Neural progenitor cell (in vitro differentiated cells): Measurements from ENCODE around the gene GPR39. TPM values are rescaled to one million over a fixed set of nuclear protein-coding genes. Genes with fewer than 3 reads are reported as not detected.

Experiments
- DNase-seq: peaks from one replicate; pipeline ENCODE4 v3.0.0-alpha.2; 2016; ENCODE audit warnings: low spot score
- H2AFZ ChIP-seq: fragments of 200-600 bp; sonication (generic); replicated peaks from 2 replicates; pipeline ENCODE4 v1.6.1; 2016; ENCODE audit warnings: antibody characterized with exemption
- H3F3A ChIP-seq: fragments of 200-600 bp; sonication (generic); 2 replicates; pipeline ENCODE4 v1.6.1; 2016; ENCODE audit warnings: antibody characterized with exemption, low read depth
- H3K27ac ChIP-seq: fragments of 200-600 bp; sonication (generic); 2 replicates; pipeline ENCODE4 v1.5.1; 2016; ENCODE audit warnings: mild to moderate bottlenecking
- H3K27me3 ChIP-seq: fragments of 200-600 bp; sonication (generic); 2 replicates; pipeline ENCODE4 v1.6.1; 2016; ENCODE audit warnings: mild to moderate bottlenecking, moderate library complexity
- H3K36me3 ChIP-seq: fragments of 200-600 bp; sonication (generic); 2 replicates; pipeline ENCODE4 v1.5.1; 2016
- H3K4me1 ChIP-seq: fragments of 200-600 bp; sonication (generic); 2 replicates; pipeline ENCODE4 v1.6.1; 2016; ENCODE audit warnings: mixed run types
- H3K4me2 ChIP-seq: fragments of 200-600 bp; sonication (generic); 2 replicates; pipeline ENCODE4 v1.6.1; 2016
- H3K4me3 ChIP-seq: fragments of 200-600 bp; sonication (generic); 2 replicates; pipeline ENCODE4 v1.5.1; 2016
- H3K79me2 ChIP-seq: fragments of 200-600 bp; sonication (generic); 2 replicates; pipeline ENCODE4 v1.6.1; 2016; ENCODE audit warnings: low read depth
- H3K9ac ChIP-seq: fragments of 200-600 bp; sonication (generic); 2 replicates; pipeline ENCODE4 v1.6.1; 2016
- H3K9me3 ChIP-seq: fragments of 200-600 bp; sonication (generic); 2 replicates; pipeline ENCODE4 v1.5.1; 2016; ENCODE audit warnings: low read depth
- H4K20me1 ChIP-seq: fragments of 200-600 bp; sonication (generic); 2 replicates; pipeline ENCODE4 v1.6.1; 2016; ENCODE audit warnings: low read depth
- H3K27ac Mint-ChIP-seq: 3 replicates; pipeline ENCODE4 v1.8.0; 2021; ENCODE audit warnings: mixed read lengths
- H3K27me3 Mint-ChIP-seq: 2 replicates; pipeline ENCODE4 v1.8.0; 2022; ENCODE audit warnings: low read depth, mild to moderate bottlenecking, inconsistent platforms, moderate library complexity, mixed read lengths; ENCODE audit not compliant: insufficient read depth
- H3K36me3 Mint-ChIP-seq: 3 replicates; pipeline ENCODE4 v1.8.0; 2021; ENCODE audit warnings: mixed read lengths
- H3K4me1 Mint-ChIP-seq: 3 replicates; pipeline ENCODE4 v1.8.0; 2021; ENCODE audit warnings: mixed read lengths
- H3K4me3 Mint-ChIP-seq: 3 replicates; pipeline ENCODE4 v1.8.0; 2021; ENCODE audit warnings: mild to moderate bottlenecking, moderate library complexity, mixed read lengths
- H3K9me3 Mint-ChIP-seq: 3 replicates; pipeline ENCODE4 v1.8.0; 2020; ENCODE audit warnings: mixed read lengths
- CTCF ChIP-seq: fragments of 200-600 bp; sonication (generic); IDR thresholded peaks from 2 replicates; pipeline ENCODE4 v1.5.1; 2017; ENCODE audit warnings: antibody characterized with exemption, mild to moderate bottlenecking
- EZH2 ChIP-seq: fragments of 200-600 bp; sonication (generic); IDR thresholded peaks from 2 replicates; pipeline ENCODE4 v1.6.1; 2017; ENCODE audit warnings: antibody characterized with exemption, mild to moderate bottlenecking, moderate library complexity
- EZH2phosphoT487 ChIP-seq: fragments of 200-600 bp; sonication (generic); IDR thresholded peaks from 2 replicates; pipeline ENCODE4 v1.6.1; 2017; ENCODE audit warnings: antibody characterized with exemption
- total RNA-seq: library from RNA; depleted of rRNA; stranded (reverse); fragments of >200 nt; gene quantifications from 2 replicates; pipeline ENCODE4 v1.2.3, GENCODE V29; 2015; ENCODE audit warnings: low replicate concordance

Gene GPR39
- total RNA-seq, 1 donor from 2014 or later, result 0.28 TPM

- Mint-ChIP-seq H3K4me1 (peaks cover 39% of the 10 kb centered on the region), H3K27me3 (peaks cover 4% of the 10 kb centered on the region), H3K27ac (no peak overlapping the region), H3K4me3 (no peak overlapping the region), H3K9me3 (no peaks in the 10 kb centered on the region), H3K36me3 (peaks cover 18% of the 10 kb centered on the region)
- no peaks in the 10 kb centered on the region for H3K27me3 ChIP-seq
- no peak overlapping the region for H3K9ac ChIP-seq
- no peaks in the 10 kb centered on the region for H3K79me2 ChIP-seq
- peaks cover 8% of the 10 kb centered on the region for H3K4me1 ChIP-seq
- H3K27ac ChIP-seq, result no peak overlapping the region
- no peaks in the 10 kb centered on the region for H4K20me1 ChIP-seq
- H3K4me2 ChIP-seq, result no peak overlapping the region
- peak; percentile 77 for DNase-seq
- no peak overlapping the region for H3K4me3 ChIP-seq
- no peak overlapping the region for H2AFZ ChIP-seq
- no peaks in the 10 kb centered on the region for H3K9me3 ChIP-seq
- TF ChIP-seq CTCF (peak; percentile 76), EZH2 (no peak), EZH2phosphoT487 (no peak)
- H3F3A ChIP-seq, result peaks cover 13% of the 10 kb centered on the region
- no peaks in the 10 kb centered on the region for H3K36me3 ChIP-seq
These were observed 234.8 kb downstream of the GPR39 start for GRCh38 chr2:132651115-132652045.

- peaks cover 4% of the 10 kb centered on the region for H3K27me3 Mint-ChIP-seq
- Histone ChIP-seq H3K4me1 (peaks cover 8% of the 10 kb centered on the region), H3K4me3 (no peak overlapping the region), H3K9me3 (no peaks in the 10 kb centered on the region), H2AFZ (no peak overlapping the region), H4K20me1 (no peaks in the 10 kb centered on the region), H3K27ac (no peak overlapping the region), H3F3A (peaks cover 13% of the 10 kb centered on the region), H3K9ac (no peak overlapping the region), H3K27me3 (no peaks in the 10 kb centered on the region), H3K79me2 (no peaks in the 10 kb centered on the region), H3K36me3 (no peaks in the 10 kb centered on the region), H3K4me2 (no peak overlapping the region)
- H3K36me3 Mint-ChIP-seq, result peaks cover 22% of the 10 kb centered on the region
- H3K27ac Mint-ChIP-seq, result no peak overlapping the region
- TF ChIP-seq EZH2, result no peak
- peak; percentile 27 for DNase-seq
- peaks cover 33% of the 10 kb centered on the region for H3K4me1 Mint-ChIP-seq
- H3K4me3 Mint-ChIP-seq, result no peak overlapping the region
- H3K9me3 Mint-ChIP-seq, result no peaks in the 10 kb centered on the region
These were observed 235.9 kb downstream of the GPR39 start for GRCh38 chr2:132652474-132652873.

GRCh38 chr2:132654335-132654734 is 237.7 kb downstream of the GPR39 start:
- DNase-seq, result no peak
- Histone ChIP-seq H2AFZ (no peak overlapping the region), H3F3A (peaks cover 13% of the 10 kb centered on the region), H3K4me2 (no peak overlapping the region), H3K4me3 (no peak overlapping the region), H3K36me3 (no peaks in the 10 kb centered on the region), H3K27ac (no peak overlapping the region), H3K9ac (no peak overlapping the region), H3K79me2 (no peaks in the 10 kb centered on the region), H3K9me3 (no peaks in the 10 kb centered on the region), H4K20me1 (no peaks in the 10 kb centered on the region), H3K27me3 (no peaks in the 10 kb centered on the region), H3K4me1 (peaks cover 8% of the 10 kb centered on the region)
- H3K27ac Mint-ChIP-seq, result no peak overlapping the region
- peaks cover 37% of the 10 kb centered on the region for H3K36me3 Mint-ChIP-seq
- TF ChIP-seq EZH2phosphoT487 (no peak), CTCF (no peak), EZH2 (no peak)
- no peak overlapping the region for H3K4me3 Mint-ChIP-seq
- peaks cover 4% of the 10 kb centered on the region for H3K27me3 Mint-ChIP-seq
- H3K9me3 Mint-ChIP-seq, result no peaks in the 10 kb centered on the region
- H3K4me1 Mint-ChIP-seq, result peaks cover 31% of the 10 kb centered on the region

- H3K4me1 ChIP-seq, result peaks cover 8% of the 10 kb centered on the region
- H3K36me3 ChIP-seq, result no peaks in the 10 kb centered on the region
- TF ChIP-seq CTCF (no peak), EZH2 (no peak), EZH2phosphoT487 (no peak)
- H3K4me2 ChIP-seq, result no peak overlapping the region
- no peak for DNase-seq
- H4K20me1 ChIP-seq, result no peaks in the 10 kb centered on the region
- H3K36me3 Mint-ChIP-seq, result peaks cover 37% of the 10 kb centered on the region
- no peaks in the 10 kb centered on the region for H3K9me3 Mint-ChIP-seq
- no peak overlapping the region for H3K4me3 Mint-ChIP-seq
- H3K27ac Mint-ChIP-seq, result no peak overlapping the region
- no peaks in the 10 kb centered on the region for H3K9me3 ChIP-seq
- H3K27me3 ChIP-seq, result no peaks in the 10 kb centered on the region
- H3K27me3 Mint-ChIP-seq, result peaks cover 4% of the 10 kb centered on the region
- H2AFZ ChIP-seq, result no peak overlapping the region
- no peak overlapping the region for H3K9ac ChIP-seq
- H3K4me3 ChIP-seq, result no peak overlapping the region
- H3K79me2 ChIP-seq, result no peaks in the 10 kb centered on the region
- no peak overlapping the region for H3K27ac ChIP-seq
- H3F3A ChIP-seq, result peaks cover 13% of the 10 kb centered on the region
- H3K4me1 Mint-ChIP-seq, result peaks cover 29% of the 10 kb centered on the region
These were observed 238.4 kb downstream of the GPR39 start for GRCh38 chr2:132654968-132655367.
